ENCODE results near the gene FARP1. TPM values are rescaled to one million over a fixed set of nuclear protein-coding genes. Genes with fewer than 3 reads are reported as not detected.

FARP1 gene
- total and polyA plus RNA-seq, 2 of the 8 experiments (the other 6 are each of a cell fraction or from before 2014, with no cell fraction given) = 24.7 to 104 TPM

DNA sequence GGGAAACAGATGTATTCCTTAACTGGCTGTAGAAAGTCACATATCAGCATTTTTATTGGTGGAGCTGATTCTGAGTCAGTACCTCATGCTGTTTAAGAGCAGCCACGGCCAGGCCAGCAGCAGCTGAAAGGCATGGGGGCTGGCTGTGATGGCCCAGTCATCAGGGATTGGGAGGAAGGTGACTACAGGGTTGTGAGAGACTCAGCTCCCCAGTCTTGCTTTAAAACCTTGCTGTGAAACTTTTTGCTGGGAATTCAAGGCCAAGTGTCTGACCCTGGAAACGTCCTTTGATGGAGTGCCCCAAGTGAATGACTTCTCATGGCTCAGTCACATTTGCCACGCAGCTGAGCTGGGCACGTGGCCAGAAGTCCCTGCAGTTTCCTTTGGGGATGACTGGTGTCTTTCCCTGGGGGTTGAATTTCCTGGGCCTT lies 73.3 kb downstream of the FARP1 start:
- H3K18ac ChIP-seq (ENCODE audit: extremely low read depth, low read length) = no peak overlapping the region
- H3K79me2 ChIP-seq (ENCODE audit: control insufficient read depth in 1 of 2, insufficient read depth in 2 of 2, low read length in 2 of 2) = peaks cover 0 to 26% of the 10 kb centered on the region in 2 experiments; a peak in 3 of 4 replicates
- no peak overlapping the region for H3K4ac ChIP-seq (replicated peaks; ENCODE audit: insufficient read length, low read depth, low read length)
- no peak overlapping the region for H4K5ac ChIP-seq (ENCODE audit: insufficient read length, low read depth, low read length)
- CTCF ChIA-PET (ENCODE audit: partially characterized antibody) = interaction anchor here (1.1 to 1.5 kb wide), 3 partner anchors 11 to 43 kb away, joined by 3 to 4 read pairs (median 3); no protein-coding TSS in a partner anchor
- no peak overlapping the region for H3K4me3 ChIP-seq (ENCODE audit: extremely low read depth in 1 of 4, insufficient read depth in 2 of 4, low read depth in 3 of 4, low read length in 4 of 4)
- no peak overlapping the region for H4K91ac ChIP-seq (replicated peaks; ENCODE audit: insufficient read length, low read length)
- H4K8ac ChIP-seq (ENCODE audit: extremely low read depth, insufficient read depth, low read length) = no peak overlapping the region
- no peak overlapping the region for H3K9ac ChIP-seq (replicated peaks in 1 of 4; ENCODE audit: extremely low read depth in 1 of 4, low read depth in 3 of 4, low read length in 3 of 4)
- H3K36me3 ChIP-seq (ENCODE audit: control insufficient read depth in 2 of 4, insufficient read depth in 4 of 4, low read length in 3 of 4) = peaks cover 0 to 21% (median 9%) of the 10 kb centered on the region in 4 experiments; a peak in 3 of 8 replicates
- H3K27ac ChIP-seq (ENCODE audit: low read depth, low read length) = no peak overlapping the region
- POLR2A ChIA-PET (ENCODE audit: partially characterized antibody) = no interaction called here
- DNase-seq (ENCODE audit: low read depth in 1 of 2, low spot score in 2 of 2) (no peak), FAIRE-seq (no peak)
- H4K20me1 ChIP-seq (replicated peaks in 1 of 2; ENCODE audit: control insufficient read depth in 1 of 2, insufficient read depth in 2 of 2, low read length in 2 of 2) = peaks cover 0 to 2% of the 10 kb centered on the region in 2 experiments
- no peak overlapping the region for H2AFZ ChIP-seq (ENCODE audit: low read length)
- H3K9me3 ChIP-seq (ENCODE audit: insufficient read depth in 2 of 2, low read depth in 1 of 2, low read length in 1 of 2) = peaks cover 1 to 4% of the 10 kb centered on the region in 2 experiments; a peak in 3 of 4 replicates
- H3K27me3 ChIP-seq (replicated peaks in 1 of 4; ENCODE audit: control insufficient read depth in 3 of 4, extremely low read depth in 1 of 4, insufficient read depth in 3 of 4, low read length in 3 of 4) = no peaks in the 10 kb centered on the region
- H2BK12ac ChIP-seq (ENCODE audit: low read depth, low read length) = no peak overlapping the region
- H2BK5ac ChIP-seq (ENCODE audit: low read depth, low read length) = no peak overlapping the region
- no peak overlapping the region for H2BK15ac ChIP-seq (ENCODE audit: low read length)
- H3K14ac ChIP-seq (ENCODE audit: insufficient read length) = no peak overlapping the region
- 82% methylated on average over 4 of the region's 4 CpGs; no CpG with 5 or more reads in 1 of the 2 experiments for WGBS, 2 experiments (ENCODE audit: extremely low coverage in 1 of 2, insufficient coverage in 1 of 2, insufficient read length in 1 of 2, insufficient replicate concordance in 2 of 2, low coverage in 1 of 2, low lambda C conversion rate in 2 of 2, missing lambda C conversion rate in 1 of 2)
- no peak overlapping the region for H3K23ac ChIP-seq (ENCODE audit: insufficient read length)
- H3K4me2 ChIP-seq (ENCODE audit: insufficient read depth in 1 of 2, low read depth in 2 of 2, low read length in 2 of 2) = no peak overlapping the region
- H2BK20ac ChIP-seq (ENCODE audit: low read length) = no peak overlapping the region
- H2AK5ac ChIP-seq (ENCODE audit: low read depth, low read length) = no peak overlapping the region
- H3K4me1 ChIP-seq (replicated peaks in 1 of 4; ENCODE audit: control insufficient read depth in 3 of 4, insufficient read depth in 4 of 4, low read length in 3 of 4) = peaks cover 0 to 10% (median 0%) of the 10 kb centered on the region in 4 experiments; a peak in 2 of 7 replicates
- H3K23me2 ChIP-seq (ENCODE audit: low read depth, low read length) = no peaks in the 10 kb centered on the region
- no peak overlapping the region for H2BK120ac ChIP-seq (replicated peaks; ENCODE audit: low read depth, low read length)
- H3K79me1 ChIP-seq (ENCODE audit: low read depth, low read length) = peaks cover 2% of the 10 kb centered on the region; the same call in 1 of the 2 replicates
- H3K56ac ChIP-seq (replicated peaks; ENCODE audit: insufficient read length, low read depth, low read length) = no peak overlapping the region
- TF ChIP-seq POLR2A (IDR thresholded peaks at IDR 0.05; ENCODE audit: control extremely low read depth in 1 of 2, low read depth in 2 of 2, low read length in 2 of 2) = no peak
- TF ChIP-seq SP1 (IDR thresholded peaks at IDR 0.05; ENCODE audit: low read depth, low read length) = no peak
- no peak for TF ChIP-seq TAF7 (optimal IDR thresholded peaks at IDR 0.05; ENCODE audit: borderline replicate concordance, low read depth, low read length)
- no peak for TF ChIP-seq HDAC6 (IDR thresholded peaks at IDR 0.05; ENCODE audit: low read depth, low read length)
- TF ChIP-seq CTBP2 (IDR thresholded peaks at IDR 0.05; ENCODE audit: borderline replicate concordance, insufficient read depth, insufficient read length, low read length) = no peak
- TF ChIP-seq BACH1 (IDR thresholded peaks at IDR 0.05; ENCODE audit: low read length) = no peak
- TF ChIP-seq CREB1 (IDR thresholded peaks at IDR 0.05) = no peak
- no peak for TF ChIP-seq JUN (IDR thresholded peaks at IDR 0.05; ENCODE audit: low read depth, low read length)
- TF ChIP-seq TCF12 (IDR thresholded peaks at IDR 0.05; ENCODE audit: low read depth, low read length) = no peak
- no peak for TF ChIP-seq FOSL1 (IDR thresholded peaks at IDR 0.05; ENCODE audit: insufficient read depth, low read depth, low read length)
- no peak for TF ChIP-seq HDAC2 (IDR thresholded peaks at IDR 0.05; ENCODE audit: borderline replicate concordance in 1 of 2, low read depth in 2 of 2, low read length in 2 of 2)
- TF ChIP-seq PHF8 (conservative IDR thresholded peaks at IDR 0.05; ENCODE audit: low read depth, low read length) = no peak
- no peak for TF ChIP-seq GTF2F1 (IDR thresholded peaks at IDR 0.05; ENCODE audit: borderline replicate concordance, low read depth, low read length)
- no peak for TF ChIP-seq CHD2 (IDR thresholded peaks at IDR 0.05; ENCODE audit: low read length)
- TF ChIP-seq CEBPB (IDR thresholded peaks at IDR 0.05; ENCODE audit: low read depth, low read length) = no peak
- TF ChIP-seq SIRT6 (IDR thresholded peaks at IDR 0.05; ENCODE audit: low read length) = no peak

All from H1 (cell line).